Cerebellar nuclear complex (tissue), 1 donor: ENCODE data around the gene AGFG1.
"Not testable (repeated sequence)": the region's sequence is repeated elsewhere in the genome, so short reads cannot be mapped to it uniquely, and the experiment has no call there.

Experiments used
- DNase-seq, 2 experiments: peaks; one replicate each; lab custom pipeline; 2025; lab: John Stamatoyannopoulos, UW

Gene AGFG1

DNA sequence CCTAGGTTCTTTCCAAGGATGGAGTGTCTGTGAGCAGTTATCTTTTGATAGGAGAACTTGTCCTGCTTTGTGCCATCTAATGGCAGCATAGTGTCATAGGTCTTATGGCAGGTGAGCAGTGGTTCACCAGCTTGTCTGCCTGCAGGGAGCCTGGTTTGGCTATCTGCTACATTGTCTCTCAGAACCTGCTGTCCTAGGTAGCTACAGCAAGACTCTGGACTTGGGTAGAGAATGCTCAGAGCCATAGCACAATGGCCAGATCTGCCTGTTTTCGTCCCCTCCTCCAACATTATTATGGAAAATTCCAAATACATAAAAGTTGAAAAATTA lies 28.3 kb downstream of the AGFG1 start:
- no peak for DNase-seq

DNA sequence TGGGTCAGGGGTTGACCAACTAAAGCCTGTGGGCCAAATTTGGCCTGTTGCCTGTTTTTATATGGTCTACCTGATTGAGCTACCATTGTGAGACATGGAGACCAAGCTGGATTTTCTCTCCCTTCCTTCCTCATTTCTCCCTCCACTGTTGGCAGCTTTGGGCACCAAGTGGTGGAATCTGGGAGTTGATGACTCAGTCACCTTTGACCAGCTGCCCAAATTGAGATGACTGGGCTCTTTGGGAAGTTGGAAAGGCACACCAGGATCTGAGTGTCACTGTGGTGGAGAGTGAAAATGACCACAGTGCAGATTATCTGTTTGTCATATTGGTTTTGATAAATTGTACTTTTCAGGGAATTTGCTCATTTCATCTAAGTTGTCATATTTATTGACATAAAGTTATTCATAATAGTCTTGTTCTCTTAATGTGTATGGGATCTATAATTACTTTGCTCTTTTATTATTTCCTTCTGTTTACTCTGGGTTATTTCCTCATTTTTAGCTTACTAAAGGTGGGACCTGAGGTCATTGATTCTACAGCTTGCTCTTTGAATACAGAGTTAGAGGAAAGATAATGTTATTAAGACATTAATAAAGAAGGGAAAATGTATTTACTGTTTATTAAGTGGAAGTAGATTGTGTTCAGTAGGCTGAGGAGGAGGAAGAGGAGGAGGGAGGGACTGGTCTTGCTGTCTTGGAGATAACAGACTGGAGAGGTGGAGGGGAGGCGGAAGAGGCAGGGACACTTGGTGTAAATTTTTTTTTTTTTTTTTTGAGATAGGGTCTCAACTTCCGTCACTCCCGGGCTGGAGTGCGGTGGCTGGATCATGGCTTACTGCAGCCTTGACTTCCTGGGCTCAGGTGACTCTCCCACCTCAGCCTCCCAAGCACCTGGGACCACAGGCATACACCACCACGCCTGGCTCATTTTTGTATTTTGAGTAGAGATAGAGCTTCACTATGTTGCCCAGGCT lies 31.8 kb downstream of the AGFG1 start:
- no peak for DNase-seq

DNA sequence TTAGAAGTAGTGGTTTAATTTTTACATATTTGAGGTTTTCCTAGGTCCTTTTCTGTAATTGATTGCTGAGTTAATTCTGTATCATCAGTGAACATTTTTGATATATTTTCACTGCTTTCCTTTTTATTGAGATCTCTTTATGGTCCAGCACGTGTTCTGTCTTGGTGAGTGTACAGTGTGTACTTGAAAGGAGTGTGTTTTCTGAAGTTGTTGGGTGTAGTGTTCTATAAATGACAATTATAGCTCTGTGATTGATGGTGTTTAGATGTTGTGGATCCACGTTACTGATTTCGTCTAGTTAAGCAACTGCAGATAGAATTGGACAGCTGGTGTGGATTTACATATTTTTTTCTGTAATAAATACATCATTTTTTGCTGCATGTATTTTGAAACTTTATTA lies 32.7 kb downstream of the AGFG1 start:
- no peak for DNase-seq

DNA sequence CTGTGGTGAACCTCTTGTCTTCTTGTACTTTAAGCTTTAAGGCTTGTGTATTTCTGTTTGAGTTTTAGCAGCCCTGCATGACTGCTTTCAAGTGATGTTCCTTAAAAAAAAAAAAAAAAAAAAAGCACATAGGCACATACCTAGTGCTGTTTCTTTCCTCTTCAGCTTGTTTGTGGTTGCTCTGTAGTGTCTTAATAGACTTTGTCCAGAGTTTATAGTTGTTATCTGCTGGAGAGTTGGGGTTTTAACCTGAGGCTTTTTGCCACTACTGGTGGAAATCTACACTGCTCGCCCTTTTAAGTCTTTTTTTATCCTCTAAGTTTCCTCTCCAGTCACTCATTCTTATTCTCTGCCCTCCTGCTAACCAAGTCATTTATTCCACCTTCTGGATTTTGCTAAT lies 34.5 kb downstream of the AGFG1 start:
- no peak for DNase-seq

DNA sequence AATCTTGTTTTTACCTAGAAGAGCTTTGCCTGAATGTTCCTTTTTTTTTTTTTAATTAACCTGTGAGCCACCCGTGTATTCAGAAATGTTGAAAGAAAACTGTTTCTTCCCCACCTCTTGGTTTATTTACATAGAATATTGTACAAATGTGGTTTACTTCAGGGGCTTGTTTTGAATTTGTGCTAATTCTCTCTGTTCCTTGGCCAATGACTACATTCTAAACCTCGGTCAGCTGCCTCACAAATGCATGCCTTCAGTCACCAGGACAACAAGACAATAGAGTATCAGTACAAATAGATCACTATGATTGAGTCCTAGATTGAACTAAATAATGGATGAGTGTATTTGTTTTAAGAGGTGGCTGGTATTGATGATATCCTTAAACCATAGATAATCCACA lies 36.0 kb downstream of the AGFG1 start:
- DNase-seq, result no peak

DNA sequence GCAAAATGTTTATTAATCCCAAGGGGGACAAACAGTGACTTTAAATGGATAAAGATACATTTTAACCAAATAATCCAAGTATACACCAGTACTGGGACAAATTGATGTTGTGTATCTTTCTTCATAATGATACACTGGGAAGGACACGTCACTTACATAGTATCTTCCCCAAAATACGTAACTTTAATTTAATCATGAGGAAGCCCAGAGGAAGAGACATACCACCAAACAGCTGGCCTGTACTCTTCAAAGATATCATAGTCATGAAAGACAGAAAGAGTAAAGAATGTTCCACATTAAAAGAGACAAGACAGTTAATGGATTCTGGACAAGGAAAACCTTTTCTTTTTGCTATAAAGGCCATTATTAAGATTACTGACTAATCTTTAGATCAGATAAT lies 37.1 kb downstream of the AGFG1 start:
- DNase-seq, result no peak

DNA sequence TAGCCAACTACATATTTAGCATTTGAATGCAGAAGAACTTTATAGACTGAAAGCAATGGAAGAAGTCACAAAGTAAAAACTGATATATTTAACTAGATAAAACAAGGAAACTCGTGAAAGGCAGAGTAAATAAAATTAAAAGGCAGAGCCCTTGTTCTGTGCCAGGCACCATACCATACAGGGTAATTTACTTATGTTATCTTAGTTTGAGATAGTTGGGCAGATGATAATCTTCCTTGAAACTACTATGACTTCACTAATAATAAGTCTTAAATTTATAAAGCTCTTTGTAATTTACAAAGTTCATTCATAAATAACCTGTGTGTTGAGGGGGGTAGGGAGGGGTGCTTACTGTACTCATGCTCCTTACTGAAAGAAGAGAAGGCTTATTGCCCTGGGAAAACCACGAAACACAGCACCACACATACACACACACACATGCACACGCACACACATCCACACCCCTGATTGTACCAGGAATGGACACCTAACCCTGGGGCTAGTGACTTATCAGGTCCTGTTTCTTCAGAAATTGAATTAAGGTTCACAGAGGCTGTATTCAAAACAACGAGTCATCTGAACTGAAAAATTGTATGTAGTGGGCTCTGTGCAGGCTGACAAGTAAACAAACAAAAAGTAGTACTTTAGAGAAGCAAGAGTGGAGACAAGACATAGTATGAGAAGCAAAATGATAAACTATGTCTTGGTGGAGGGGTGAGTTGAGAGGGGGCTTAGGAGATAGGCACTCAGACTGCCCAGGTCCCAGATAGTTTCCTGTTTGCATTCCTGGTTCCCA lies 38.1 kb downstream of the AGFG1 start:
- no peak for DNase-seq

DNA sequence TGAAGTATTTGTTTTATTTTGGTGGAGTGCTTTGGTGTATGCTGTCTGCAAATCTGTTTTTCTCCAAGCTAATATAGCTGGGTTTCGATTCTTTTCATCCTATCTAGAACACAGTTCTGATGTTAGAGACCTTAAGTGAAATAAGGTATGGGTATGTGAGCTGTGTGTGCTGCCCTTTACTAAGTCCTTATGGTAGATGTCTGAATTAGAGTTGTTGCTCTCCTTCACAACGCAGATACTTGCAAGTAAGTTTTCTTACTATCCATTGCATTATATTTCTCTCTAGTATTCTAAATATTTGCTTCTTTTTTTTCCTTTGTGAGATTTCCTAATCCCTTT lies 38.6 kb downstream of the AGFG1 start:
- no peak for DNase-seq

DNA sequence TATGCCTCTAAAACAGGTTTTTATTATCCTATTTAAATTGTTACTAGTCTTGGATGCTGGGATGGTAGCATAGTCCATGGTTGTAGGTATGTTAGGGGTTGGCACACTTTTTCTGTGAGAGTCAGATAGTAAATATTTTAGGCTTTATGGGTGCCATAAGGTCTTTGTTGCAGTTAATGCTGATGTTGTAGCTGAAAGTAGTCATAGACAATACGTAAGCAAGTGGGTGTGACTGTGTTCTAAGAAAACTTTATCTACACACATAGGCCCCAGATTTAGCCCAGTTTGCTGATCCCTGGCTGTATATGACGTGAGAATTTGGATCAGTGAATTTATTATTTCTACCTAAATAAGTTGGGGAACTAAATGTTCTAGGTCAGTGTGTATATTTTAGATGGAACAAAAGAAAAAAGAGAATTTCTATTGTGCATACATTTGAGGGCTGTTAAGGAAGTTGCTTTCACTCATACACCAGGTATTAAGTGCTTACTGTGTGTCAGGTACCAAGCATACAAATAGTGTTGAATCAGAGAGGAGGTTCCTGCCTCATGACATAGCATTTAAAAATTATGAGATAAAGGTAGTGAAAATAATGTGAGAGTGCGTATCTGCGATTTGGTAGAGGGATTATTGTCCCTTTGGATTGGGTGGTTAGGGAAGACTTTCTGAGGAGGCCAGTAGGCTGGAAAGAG lies 39.4 kb downstream of the AGFG1 start:
- DNase-seq, result no peak

- no peak for DNase-seq
Observed at GRCh38 chr2:227511955-227512354, 40.0 kb downstream of the AGFG1 start.

- DNase-seq, result no peak
Observed at GRCh38 chr2:227513113-227513512, 41.2 kb downstream of the AGFG1 start.

- DNase-seq, result no peak
Observed at GRCh38 chr2:227515742-227516141, 43.8 kb downstream of the AGFG1 start.

DNA sequence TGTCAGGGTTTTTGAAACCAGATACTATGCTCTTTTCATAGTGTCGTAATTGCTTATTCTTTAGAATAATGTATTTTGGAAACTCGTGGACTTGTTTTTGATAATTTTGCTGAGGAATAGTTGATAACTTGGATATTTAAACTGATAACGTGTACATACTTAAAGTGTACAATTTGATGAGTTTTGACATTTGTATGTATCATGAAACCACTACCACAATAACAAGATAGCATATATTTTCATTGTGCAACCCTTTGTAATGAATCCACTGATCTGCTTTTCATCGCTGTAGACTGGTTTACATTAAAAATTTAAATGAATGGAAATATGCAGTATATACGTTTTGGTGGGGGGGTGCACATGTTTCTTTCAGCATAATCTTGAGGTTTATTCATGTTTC lies 45.8 kb downstream of the AGFG1 start:
- no peak for DNase-seq

GRCh38 chr2:227518278-227518865 lies 46.4 kb downstream of the AGFG1 start:
- DNase-seq, result not testable (repeated sequence)

DNA sequence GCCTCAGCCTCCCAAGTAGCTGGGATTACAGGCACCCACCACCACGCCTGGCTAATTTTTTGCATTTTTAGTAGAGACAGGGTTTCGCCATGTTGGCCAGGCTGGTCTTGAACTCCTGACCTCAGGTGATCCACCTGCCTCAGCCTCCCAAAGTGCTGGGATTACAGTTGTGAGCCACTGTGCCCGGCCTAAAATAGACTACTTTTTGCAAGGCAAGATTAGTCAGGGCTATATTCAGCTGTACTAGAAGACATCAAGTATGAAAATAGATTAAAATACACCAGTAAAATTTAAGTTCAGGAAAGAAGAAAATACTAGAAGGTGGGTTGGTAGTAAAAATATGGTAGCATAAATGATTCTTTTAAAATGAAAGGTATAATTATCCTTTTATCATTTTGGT lies 49.2 kb downstream of the AGFG1 start:
- DNase-seq, result not testable (repeated sequence)

GRCh38 chr2:227524665-227525064 lies 52.7 kb downstream of the AGFG1 start:
- no peak for DNase-seq

DNA sequence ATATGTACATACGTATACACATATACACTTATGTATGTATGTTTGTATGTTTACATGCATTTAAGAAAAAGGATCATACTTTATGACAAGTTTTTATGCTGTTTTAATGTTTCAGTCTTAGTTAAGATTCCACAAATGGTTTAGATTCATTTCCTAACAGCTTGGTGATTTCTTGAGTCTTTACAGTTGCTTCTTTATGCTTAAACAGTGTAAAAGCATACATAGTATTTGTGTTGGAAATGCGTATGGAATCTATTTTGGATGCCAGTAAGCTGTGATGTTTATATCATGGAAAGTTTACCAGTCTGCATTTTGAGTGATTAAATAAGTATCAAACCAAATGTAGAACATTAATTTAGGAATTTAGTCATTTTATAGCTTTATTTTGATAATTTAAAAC lies 55.4 kb downstream of the AGFG1 start:
- DNase-seq, result no peak

DNA sequence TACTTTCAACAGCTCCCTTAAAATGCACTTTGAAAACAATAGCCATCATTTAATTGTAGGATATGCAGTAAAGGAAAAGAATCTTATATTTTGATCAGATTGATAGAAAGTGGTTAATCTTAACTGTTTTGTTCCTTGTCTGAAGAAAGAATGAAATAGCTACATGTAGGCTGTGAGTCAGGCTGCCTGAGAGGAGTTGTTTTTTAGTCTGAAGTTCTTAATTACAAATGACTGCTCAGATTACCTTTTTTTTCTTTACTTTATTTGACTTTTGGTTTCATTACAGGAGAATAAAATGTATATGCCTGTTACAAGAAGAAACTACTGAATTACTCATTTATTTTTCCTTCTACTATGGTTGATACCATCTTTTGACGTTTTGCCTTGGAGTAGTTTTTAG lies 56.8 kb downstream of the AGFG1 start:
- no peak for DNase-seq

- DNase-seq, result no peak
Observed at GRCh38 chr2:227529871-227530270, 57.9 kb downstream of the AGFG1 start.

DNA sequence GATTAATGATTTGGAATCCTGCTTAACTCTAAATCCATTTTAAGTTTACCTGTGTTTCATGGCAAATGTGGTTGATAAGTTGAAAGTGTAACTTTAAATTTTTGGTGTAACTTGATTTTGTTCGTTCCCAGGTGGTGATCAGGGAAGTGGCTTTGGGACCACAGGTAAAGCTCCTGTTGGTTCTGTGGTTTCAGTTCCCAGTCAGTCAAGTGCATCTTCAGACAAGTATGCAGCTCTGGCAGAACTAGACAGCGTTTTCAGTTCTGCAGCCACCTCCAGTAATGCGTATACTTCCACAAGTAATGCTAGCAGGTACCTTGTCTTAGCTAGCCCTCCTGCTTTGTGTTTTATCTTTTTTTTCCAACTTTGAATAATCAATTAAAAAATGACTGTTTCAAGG lies 62.8 kb downstream of the AGFG1 start:
- no peak for DNase-seq

- DNase-seq, result no peak
Observed at GRCh38 chr2:227536445-227536844, 64.5 kb downstream of the AGFG1 start.

DNA sequence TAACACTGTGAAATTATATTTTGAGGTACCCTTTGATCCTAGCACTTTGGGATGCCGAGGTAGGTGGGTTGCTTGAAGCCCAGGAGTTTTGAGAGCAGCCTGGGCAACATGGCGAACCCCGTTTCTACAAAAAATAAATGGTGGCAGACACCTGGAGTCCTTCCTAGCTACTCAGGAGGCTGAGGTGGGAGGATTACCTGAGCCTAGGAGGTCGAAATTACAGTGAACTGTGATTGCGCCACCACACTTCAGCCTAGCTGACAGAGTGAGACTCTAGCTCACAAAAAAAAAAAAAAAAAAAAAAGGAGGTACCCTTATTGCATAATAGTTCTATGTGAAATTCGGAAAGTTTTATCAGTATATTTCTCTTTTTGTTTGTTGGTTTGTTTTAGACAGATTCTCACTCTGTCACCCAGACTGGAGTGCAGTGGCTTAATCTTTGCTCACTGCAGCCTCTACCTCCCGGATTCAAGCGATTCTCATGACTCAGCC lies 67.6 kb downstream of the AGFG1 start:
- DNase-seq, result no peak
